Activated gamma-delta T cell treated with anti-CD3 and anti-CD28 coated beads, Interleukin-2, amount 50 U/mL, for 16 hours (primary cell): Measurements from ENCODE around the gene HEPN1.
A peak's percentile ranks its signal among the peaks of the same experiment; 100 is the strongest.
"Not testable (repeated sequence)": the region's sequence is repeated elsewhere in the genome, so short reads cannot be mapped to it uniquely, and the experiment has no call there.

Source experiments
- DNase-seq: peaks from one replicate; pipeline ENCODE4 v3.0.0-alpha.2; 2020; ENCODE audit warnings: low read depth

HEPN1 gene

GRCh38 chr11:124942466-124943253 is 23.6 kb downstream of the HEPN1 start:
- no peak for DNase-seq

DNA sequence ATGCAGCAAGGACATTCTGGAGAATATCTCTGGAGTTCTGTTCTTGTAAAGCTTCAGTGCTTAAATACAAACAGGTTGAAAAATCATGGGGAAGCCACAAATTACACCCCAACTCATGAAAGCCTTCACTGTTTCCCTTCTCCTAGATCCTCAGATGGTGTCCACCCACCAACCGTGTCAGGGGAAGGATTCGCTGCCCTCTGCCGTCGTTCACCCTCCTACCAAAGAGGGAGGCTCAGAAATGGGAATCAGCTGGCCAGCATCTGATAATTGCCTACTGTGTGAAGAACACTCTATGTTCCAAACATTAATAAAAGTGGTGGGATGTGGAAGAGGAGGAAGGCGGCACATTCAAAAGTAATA is 24.2 kb downstream of the HEPN1 start:
- no peak for DNase-seq

GRCh38 chr11:124943741-124944140 is 24.7 kb downstream of the HEPN1 start:
- no peak for DNase-seq

DNA sequence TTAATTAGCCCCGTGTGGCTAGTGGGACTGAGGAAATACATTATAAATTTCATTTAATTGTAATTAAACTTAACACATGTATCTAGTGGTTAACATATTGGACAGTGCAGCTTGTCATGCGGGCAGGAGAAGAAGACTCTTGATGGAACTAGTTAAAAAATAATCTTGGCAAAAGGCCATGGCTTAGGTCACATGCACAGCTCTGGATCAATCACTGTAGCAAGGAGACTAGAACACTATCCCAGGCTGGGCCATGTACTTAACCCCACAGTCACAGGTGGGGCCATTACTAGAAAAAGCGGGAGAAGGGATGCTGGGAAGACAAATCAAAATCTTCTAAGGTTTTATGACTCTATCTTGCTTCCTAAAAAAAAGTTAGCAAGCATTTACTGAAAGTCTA is 25.5 kb downstream of the HEPN1 start:
- DNase-seq, result no peak

DNA sequence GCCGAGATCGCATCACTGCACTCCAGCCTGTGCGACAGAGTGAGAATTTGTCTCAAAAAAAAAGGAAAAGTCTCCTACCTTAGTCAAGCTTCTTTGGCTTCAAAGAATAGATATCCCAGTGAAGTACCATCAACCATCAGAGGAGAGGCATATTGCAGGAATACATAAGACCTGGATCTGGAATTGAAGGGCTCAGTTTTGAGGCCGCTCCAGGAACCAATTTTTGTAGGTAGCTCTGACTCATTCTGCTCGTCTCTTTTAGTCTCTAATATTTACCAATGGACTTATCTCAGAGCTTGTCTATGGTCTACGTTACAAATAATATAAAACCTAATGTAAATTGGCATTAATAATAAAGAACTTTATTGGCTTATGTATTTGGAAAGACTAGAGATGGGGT is 26.8 kb downstream of the HEPN1 start:
- DNase-seq, result no peak

DNA sequence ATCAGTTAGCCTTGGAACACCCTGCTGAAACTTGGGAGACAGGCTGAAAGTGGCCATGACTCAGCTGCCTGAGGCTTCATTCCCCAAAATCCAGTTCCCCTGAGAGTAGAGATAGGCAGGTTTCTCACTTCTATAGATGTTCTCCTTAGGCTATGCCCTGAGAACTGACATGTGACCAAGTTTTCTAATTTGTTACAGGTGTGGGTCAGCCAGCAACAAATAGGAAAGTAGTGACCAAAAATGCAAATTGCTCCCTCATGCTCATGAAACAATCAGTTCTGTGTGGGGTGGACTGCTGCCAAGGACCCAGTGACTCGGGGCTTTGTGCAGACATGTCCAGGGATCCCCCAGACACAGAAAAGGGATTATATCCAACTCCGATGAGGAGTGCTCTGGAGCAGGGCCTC is 27.7 kb downstream of the HEPN1 start:
- no peak for DNase-seq

GRCh38 chr11:124950601-124951330 is 31.7 kb downstream of the HEPN1 start:
- no peak for DNase-seq

DNA sequence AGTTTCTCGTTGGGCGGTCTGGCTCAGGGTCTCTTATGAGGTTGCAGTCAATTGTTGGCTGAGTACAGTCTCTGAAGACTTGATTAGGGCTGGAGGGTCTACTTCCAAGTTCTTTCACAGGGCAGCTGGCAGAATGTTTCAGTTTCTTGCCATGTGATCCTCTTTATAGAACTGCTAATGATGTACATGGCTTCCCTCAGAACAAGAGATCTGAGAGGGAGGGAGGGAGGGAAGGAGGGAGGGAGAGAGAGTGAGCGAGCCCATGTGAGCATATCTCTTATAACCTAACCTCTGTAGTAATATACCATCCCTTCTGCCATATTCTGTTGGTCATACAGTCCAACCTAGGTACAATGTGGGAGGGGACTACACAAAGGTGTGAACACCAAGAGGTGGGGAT is 32.3 kb downstream of the HEPN1 start:
- no peak for DNase-seq

- DNase-seq, result peak; percentile 94
Measured at GRCh38 chr11:124953753-124954589, 34.9 kb downstream of the HEPN1 start, which contains the start of gene CCDC15. Gene CCDC15 (plus strand): TSS chr11:124954202. CDS start chr11:124954733, 531 bp downstream.

DNA sequence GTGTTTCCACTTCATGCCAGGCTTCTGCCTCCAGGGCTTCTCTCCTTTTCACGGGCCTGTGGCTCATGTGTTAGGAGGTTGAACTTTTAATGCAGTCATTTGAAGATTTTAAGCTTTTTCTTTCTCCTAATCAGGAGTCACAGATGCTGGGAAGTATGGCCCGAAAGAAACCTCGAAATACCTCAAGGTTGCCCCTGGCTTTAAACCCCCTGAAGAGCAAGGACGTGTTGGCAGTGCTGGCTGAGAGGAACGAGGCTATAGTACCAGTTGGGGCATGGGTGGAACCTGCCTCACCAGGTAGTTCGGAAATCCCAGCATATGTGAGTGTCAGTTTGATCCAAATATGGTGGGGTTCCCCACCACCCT is 35.5 kb downstream of the HEPN1 start:
- no peak for DNase-seq

- no peak for DNase-seq
Measured at GRCh38 chr11:124955035-124955434, 36.0 kb downstream of the HEPN1 start.

DNA sequence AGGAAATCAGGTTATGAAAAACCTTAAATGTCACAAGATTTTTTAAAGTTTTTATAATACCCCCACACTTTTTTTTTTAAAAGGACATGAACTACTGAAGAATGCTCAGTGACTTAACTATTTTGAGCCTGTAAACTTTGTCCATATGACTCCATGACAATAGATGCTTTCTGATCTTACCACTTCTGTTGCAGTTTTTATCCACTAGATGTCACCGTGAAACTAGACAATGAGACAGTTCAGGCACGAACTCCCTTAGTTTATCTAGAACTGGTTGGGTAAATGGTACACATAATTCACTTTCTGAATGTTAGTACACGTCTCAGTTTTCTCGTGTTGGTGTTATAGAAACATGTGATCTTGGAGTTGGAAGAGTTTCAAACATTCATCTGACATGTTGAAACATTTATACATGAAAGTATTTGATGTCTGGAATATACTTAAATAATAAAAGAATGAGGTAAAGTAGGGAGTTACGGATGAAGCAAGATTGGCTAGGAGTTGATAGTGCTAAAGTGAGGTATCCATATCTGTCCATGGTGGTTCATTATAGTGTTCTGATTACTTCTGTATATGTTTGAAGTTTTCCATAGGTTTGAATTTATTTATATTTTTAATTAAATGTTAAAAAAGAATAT is 43.0 kb downstream of the HEPN1 start:
- no peak for DNase-seq

GRCh38 chr11:124968197-124968596 is 49.1 kb downstream of the HEPN1 start:
- DNase-seq, result not testable (repeated sequence)
